IPS DF 6.9 (cell line): Measurements from ENCODE around the gene ZNF629.

ENCODE experiments used
- DNase-seq: peaks from one replicate; pipeline ENCODE4 v3.0.0-alpha.2; 2013; ENCODE audit warnings: low read depth, low spot score
- H3K27ac ChIP-seq: one replicate; pipeline ENCODE4 v1.5.1; 2013; ENCODE audit warnings: low read length, control low read depth
- H3K27me3 ChIP-seq: 2 replicates; pipeline ENCODE4 v1.6.1; 2013; ENCODE audit warnings: mild to moderate bottlenecking, low read length; ENCODE audit not compliant: control insufficient read depth, insufficient read depth
- H3K36me3 ChIP-seq: 2 replicates; pipeline ENCODE4 v1.6.1; 2013; ENCODE audit warnings: low read length; ENCODE audit not compliant: control insufficient read depth, insufficient read depth
- H3K4me1 ChIP-seq: 2 replicates; pipeline ENCODE4 v1.6.1; 2013; ENCODE audit warnings: low read length; ENCODE audit not compliant: control insufficient read depth, insufficient read depth
- H3K4me3 ChIP-seq: 2 replicates; pipeline ENCODE4 v1.5.1; 2013; ENCODE audit warnings: mild to moderate bottlenecking, low read length
- H3K9me3 ChIP-seq: 2 replicates; pipeline ENCODE4 v1.6.1; 2013; ENCODE audit warnings: low read length, inconsistent platforms; ENCODE audit not compliant: control insufficient read depth, insufficient read depth
- WGBS: extraction: QIAGEN DNeasy Blood & Tissue Kit; methylation state at CpG from one replicate; pipeline ENCODE4 v1.1.7; 2013; ENCODE audit warnings: mixed read lengths, missing lambda C conversion rate; ENCODE audit not compliant: insufficient read length, insufficient coverage; 5-methylcytosine and 5-hydroxymethylcytosine counted together

Gene ZNF629

GRCh38 chr16:30786115-30786935 lies 680 bp downstream of the ZNF629 start:
- H3K4me3 ChIP-seq = peak overlapping the region; percentile 91
- H3K4me1 ChIP-seq = no peaks in the 10 kb centered on the region; the same call in 1 of the 2 replicates
- H3K27ac ChIP-seq = no peak overlapping the region
- H3K9me3 ChIP-seq = no peaks in the 10 kb centered on the region
- H3K36me3 ChIP-seq = peaks cover 18% of the 10 kb centered on the region
- DNase-seq = no peak
- H3K27me3 ChIP-seq = no peaks in the 10 kb centered on the region
- WGBS = no CpG with 5 or more reads among the region's 57 CpGs

DNA sequence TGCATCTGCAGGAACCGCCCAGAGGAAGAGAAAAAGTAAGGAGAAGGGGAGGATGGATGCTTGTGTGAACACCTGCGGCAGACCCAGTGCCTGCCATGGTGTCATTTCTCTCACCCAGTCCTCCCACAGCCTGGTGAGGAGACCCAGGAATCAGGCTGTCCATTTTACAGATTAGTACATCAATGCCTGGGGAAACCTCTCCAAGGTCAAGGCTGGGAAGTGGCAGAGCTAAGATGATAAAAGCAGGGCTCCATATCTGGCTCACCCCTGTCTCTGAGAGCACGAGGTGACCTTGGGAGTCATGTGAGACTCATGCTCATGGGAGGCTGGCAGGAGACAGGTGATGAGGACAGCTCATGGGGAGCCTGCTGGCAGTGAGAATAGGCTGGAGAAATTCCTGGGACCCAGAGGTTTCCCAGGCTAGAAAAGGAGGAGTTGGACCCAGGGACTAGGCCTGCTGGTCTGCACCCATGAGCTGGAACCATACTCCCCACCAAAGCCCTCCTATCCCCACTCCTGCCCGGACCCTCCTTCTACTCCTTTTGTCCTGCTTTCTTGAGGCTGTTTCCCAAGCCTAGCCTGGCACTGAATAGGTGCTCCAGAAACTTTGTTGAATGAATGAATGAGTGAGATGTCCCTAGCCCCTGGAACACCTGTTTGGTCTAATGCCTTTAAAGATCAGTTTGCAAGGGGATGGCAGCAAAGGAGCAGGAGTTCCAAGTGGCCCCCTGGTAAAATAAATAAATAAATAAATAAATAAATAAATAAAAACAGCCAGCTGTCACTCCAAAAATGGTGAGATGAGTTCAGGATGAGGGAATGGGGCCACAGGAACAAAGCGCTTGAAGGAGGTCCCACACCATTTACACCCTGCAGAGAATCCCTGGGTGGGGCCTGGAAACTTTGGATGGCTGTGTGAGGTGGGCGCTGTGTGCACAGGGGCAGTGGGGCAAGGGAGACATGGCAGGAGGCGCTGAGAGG lies 1.6 kb downstream of the ZNF629 start:
- no peak for DNase-seq
- Histone ChIP-seq H3K36me3 (peaks cover 18% of the 10 kb centered on the region), H3K9me3 (no peaks in the 10 kb centered on the region), H3K4me1 (no peaks in the 10 kb centered on the region; the same call in 1 of the 2 replicates), H3K4me3 (no peak overlapping the region; the same call in 1 of the 2 replicates), H3K27ac (no peak overlapping the region), H3K27me3 (no peaks in the 10 kb centered on the region)
- no CpG with 5 or more reads among the region's 7 CpGs for WGBS

- no peak overlapping the region for H3K27ac ChIP-seq
- H3K36me3 ChIP-seq = peaks cover 18% of the 10 kb centered on the region
Observed at GRCh38 chr16:30784215-30784614, 2.8 kb downstream of the ZNF629 start.

GRCh38 chr16:30783280-30784109 lies 3.5 kb downstream of the ZNF629 start:
- no peak overlapping the region for H3K27ac ChIP-seq
- no peak for DNase-seq
- H3K4me1 ChIP-seq = no peaks in the 10 kb centered on the region; the same call in 1 of the 2 replicates
- H3K27me3 ChIP-seq = no peaks in the 10 kb centered on the region
- no peak overlapping the region for H3K4me3 ChIP-seq
- H3K9me3 ChIP-seq = no peaks in the 10 kb centered on the region
- no CpG with 5 or more reads among the region's 57 CpGs for WGBS
- peaks cover 18% of the 10 kb centered on the region for H3K36me3 ChIP-seq

More at GRCh38 chr16:30784215-30784614, 2.8 kb downstream of the ZNF629 start:
- H3K4me3 ChIP-seq = no peak overlapping the region
- no peaks in the 10 kb centered on the region for H3K9me3 ChIP-seq
- WGBS = no CpG with 5 or more reads among the region's 18 CpGs
- H3K27me3 ChIP-seq = no peaks in the 10 kb centered on the region
- no peak for DNase-seq
- no peaks in the 10 kb centered on the region; the same call in 1 of the 2 replicates for H3K4me1 ChIP-seq

GRCh38 chr16:30782486-30783279 lies 4.3 kb downstream of the ZNF629 start:
- Histone ChIP-seq H3K27me3 (no peaks in the 10 kb centered on the region), H3K4me1 (no peaks in the 10 kb centered on the region; the same call in 1 of the 2 replicates), H3K9me3 (no peaks in the 10 kb centered on the region), H3K4me3 (no peak overlapping the region), H3K27ac (no peak overlapping the region), H3K36me3 (peaks cover 18% of the 10 kb centered on the region)
- WGBS = no CpG with 5 or more reads among the region's 63 CpGs
- no peak for DNase-seq

- Histone ChIP-seq H3K4me3 (no peak overlapping the region), H3K9me3 (no peaks in the 10 kb centered on the region), H3K27me3 (no peaks in the 10 kb centered on the region), H3K36me3 (peaks cover 18% of the 10 kb centered on the region), H3K4me1 (no peaks in the 10 kb centered on the region; the same call in 1 of the 2 replicates), H3K27ac (no peak overlapping the region)
- WGBS = no CpG with 5 or more reads among the region's 4 CpGs
- DNase-seq = no peak
Observed at GRCh38 chr16:30780549-30780948, 6.5 kb downstream of the ZNF629 start.

DNA sequence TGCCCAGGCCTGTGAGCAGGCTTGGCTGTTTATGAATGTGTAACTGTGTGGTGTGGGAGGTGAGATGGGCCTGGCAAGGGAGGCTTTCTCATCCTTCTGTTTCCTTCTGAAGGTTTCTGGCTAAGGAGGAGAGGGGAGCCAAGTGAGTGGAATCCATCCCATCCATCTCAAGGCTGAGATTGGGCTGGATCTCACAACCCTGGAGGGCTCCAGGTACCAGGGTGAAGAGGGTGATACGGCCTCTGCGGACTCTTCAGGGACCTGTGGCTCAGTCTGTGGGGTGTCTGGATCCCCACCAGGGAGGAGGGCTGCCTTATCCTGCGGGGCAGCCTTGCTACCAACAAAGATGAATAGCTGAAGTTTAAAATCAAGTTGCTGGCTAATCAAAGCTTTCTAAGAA lies 7.0 kb downstream of the ZNF629 start:
- Histone ChIP-seq H3K9me3 (no peaks in the 10 kb centered on the region), H3K27ac (no peak overlapping the region), H3K27me3 (no peaks in the 10 kb centered on the region), H3K4me1 (no peaks in the 10 kb centered on the region; the same call in 1 of the 2 replicates), H3K36me3 (peaks cover 18% of the 10 kb centered on the region), H3K4me3 (no peak overlapping the region)
- no peak for DNase-seq
- WGBS = no CpG with 5 or more reads among the region's 3 CpGs

- WGBS = no CpG with 5 or more reads among the region's 6 CpGs
- Histone ChIP-seq H3K4me1 (no peaks in the 10 kb centered on the region; the same call in 1 of the 2 replicates), H3K36me3 (peaks cover 16% of the 10 kb centered on the region), H3K27ac (no peak overlapping the region), H3K9me3 (no peaks in the 10 kb centered on the region), H3K27me3 (no peaks in the 10 kb centered on the region), H3K4me3 (no peak overlapping the region)
- no peak for DNase-seq
Observed at GRCh38 chr16:30779596-30779995, 7.4 kb downstream of the ZNF629 start.

DNA sequence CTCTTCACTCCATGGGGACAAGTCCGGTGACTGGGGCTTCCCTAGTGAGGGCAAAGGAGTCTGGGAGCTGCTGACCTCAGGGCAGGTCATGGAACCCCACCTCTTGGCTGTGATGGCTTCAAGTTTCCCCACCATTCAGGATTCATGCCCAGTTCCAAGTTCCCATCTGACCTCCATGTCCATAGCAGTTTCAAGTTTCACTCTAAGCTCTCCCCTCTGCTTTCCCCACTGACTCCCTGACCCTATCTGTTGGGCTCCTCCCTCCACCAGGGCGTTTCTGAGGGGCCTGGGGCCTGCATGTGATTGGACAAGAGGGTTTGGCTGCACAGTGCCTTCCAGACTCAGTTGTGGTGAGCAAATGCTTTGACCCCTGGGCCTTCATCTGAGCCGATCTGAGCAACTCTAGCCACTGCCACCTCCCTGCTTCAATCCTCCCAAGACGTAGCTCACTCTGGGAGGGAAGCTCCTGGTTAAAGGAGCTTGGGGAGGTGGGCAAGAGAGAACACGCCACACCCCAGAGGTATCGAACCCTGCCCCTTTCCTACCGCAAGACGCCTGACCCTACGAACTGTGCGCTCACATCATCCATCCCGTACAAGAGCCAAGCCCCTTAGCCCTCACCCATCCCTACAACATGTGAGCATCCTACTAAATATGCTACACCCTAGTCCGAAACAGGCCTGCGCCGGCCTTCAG lies 8.3 kb downstream of the ZNF629 start:
- peaks cover 19% of the 10 kb centered on the region for H3K36me3 ChIP-seq
- no peaks in the 10 kb centered on the region for H3K27me3 ChIP-seq
- H3K4me1 ChIP-seq = no peaks in the 10 kb centered on the region; the same call in 1 of the 2 replicates
- no peak overlapping the region for H3K4me3 ChIP-seq
- no peak overlapping the region for H3K27ac ChIP-seq
- DNase-seq = no peak
- no peaks in the 10 kb centered on the region for H3K9me3 ChIP-seq
- WGBS = no CpG with 5 or more reads among the region's 14 CpGs
